Skeletal muscle satellite cell (primary cell): ENCODE measurements around the gene LDLR.
"Not testable (repeated sequence)": the region's sequence is repeated elsewhere in the genome, so short reads cannot be mapped to it uniquely, and the experiment has no call there.

Experiments used
- H3K27me3 ChIP-seq: 2 replicates; pipeline ENCODE4 v1.7.0; 2013; ENCODE audit warnings: low read length; ENCODE audit not compliant: control insufficient read depth, insufficient read depth
- H3K36me3 ChIP-seq: 2 replicates; pipeline ENCODE4 v1.7.0; 2013; ENCODE audit warnings: mild to moderate bottlenecking, control low read depth, low read length; ENCODE audit not compliant: insufficient read depth
- H3K4me1 ChIP-seq: 2 replicates; pipeline ENCODE4 v1.7.0; 2013; ENCODE audit warnings: low read length; ENCODE audit not compliant: control insufficient read depth, insufficient read depth
- H3K4me2 ChIP-seq: 2 replicates; pipeline ENCODE4 v1.7.0; 2013; ENCODE audit warnings: mild to moderate bottlenecking, low read length
- H3K4me3 ChIP-seq: 2 replicates; pipeline ENCODE4 v1.7.0; 2013; ENCODE audit warnings: low read length
- H3K9ac ChIP-seq: 2 replicates; pipeline ENCODE4 v1.7.0; 2013; ENCODE audit warnings: mild to moderate bottlenecking, low read depth, low read length, moderate library complexity
- H3K9me3 ChIP-seq: replicated peaks from 2 replicates; pipeline ENCODE4 v1.7.0; 2013; ENCODE audit warnings: mild to moderate bottlenecking, control low read depth, low read length

Gene LDLR

GRCh38 chr19:11168568-11168967, 79.3 kb downstream of the LDLR start:
- Histone ChIP-seq H3K36me3 (peaks cover 74% of the 10 kb centered on the region), H3K4me3 (no peak overlapping the region), H3K4me2 (peak overlapping the region; percentile 30), H3K4me1 (peaks cover 70% of the 10 kb centered on the region), H3K9me3 (no peaks in the 10 kb centered on the region), H3K9ac (peak overlapping the region; percentile 71), H3K27me3 (no peaks in the 10 kb centered on the region)

GRCh38 chr19:11169896-11170678, 80.8 kb downstream of the LDLR start:
- peak overlapping the region; percentile 50 for H3K9ac ChIP-seq
- no peaks in the 10 kb centered on the region for H3K9me3 ChIP-seq
- peaks cover 61% of the 10 kb centered on the region for H3K4me1 ChIP-seq
- peak overlapping the region; percentile 19 for H3K4me3 ChIP-seq
- H3K4me2 ChIP-seq, result peak overlapping the region; percentile 30
- no peaks in the 10 kb centered on the region for H3K27me3 ChIP-seq
- peaks cover 72% of the 10 kb centered on the region for H3K36me3 ChIP-seq

GRCh38 chr19:11171144-11171543, 81.9 kb downstream of the LDLR start:
- Histone ChIP-seq H3K36me3 (peaks cover 69% of the 10 kb centered on the region), H3K27me3 (no peaks in the 10 kb centered on the region), H3K9ac (peak overlapping the region; percentile 50), H3K4me3 (no peak overlapping the region), H3K9me3 (no peaks in the 10 kb centered on the region), H3K4me1 (peaks cover 50% of the 10 kb centered on the region), H3K4me2 (no peak overlapping the region)

- Histone ChIP-seq H3K36me3 (peaks cover 74% of the 10 kb centered on the region), H3K4me3 (no peak overlapping the region)
Measured at GRCh38 chr19:11172576-11172975, 83.3 kb downstream of the LDLR start.

GRCh38 chr19:11173516-11174155, 84.4 kb downstream of the LDLR start:
- Histone ChIP-seq H3K27me3 (no peaks in the 10 kb centered on the region), H3K4me2 (no peak overlapping the region), H3K9me3 (no peaks in the 10 kb centered on the region), H3K4me1 (peaks cover 35% of the 10 kb centered on the region), H3K9ac (no peak overlapping the region), H3K4me3 (no peak overlapping the region), H3K36me3 (peaks cover 76% of the 10 kb centered on the region)

More at GRCh38 chr19:11172576-11172975, 83.3 kb downstream of the LDLR start:
- no peak overlapping the region for H3K9ac ChIP-seq
- no peaks in the 10 kb centered on the region for H3K9me3 ChIP-seq
- no peaks in the 10 kb centered on the region for H3K27me3 ChIP-seq
- peaks cover 39% of the 10 kb centered on the region for H3K4me1 ChIP-seq
- H3K4me2 ChIP-seq, result no peak overlapping the region

GRCh38 chr19:11174336-11174735, 85.1 kb downstream of the LDLR start:
- Histone ChIP-seq H3K9ac (no peak overlapping the region), H3K27me3 (no peaks in the 10 kb centered on the region), H3K4me1 (peaks cover 35% of the 10 kb centered on the region), H3K4me2 (no peak overlapping the region), H3K9me3 (no peaks in the 10 kb centered on the region), H3K36me3 (peaks cover 77% of the 10 kb centered on the region), H3K4me3 (no peak overlapping the region)

- peaks cover 77% of the 10 kb centered on the region for H3K36me3 ChIP-seq
- H3K4me3 ChIP-seq, result no peak overlapping the region
- peaks cover 35% of the 10 kb centered on the region for H3K4me1 ChIP-seq
- H3K9me3 ChIP-seq, result no peaks in the 10 kb centered on the region
- no peak overlapping the region for H3K9ac ChIP-seq
- H3K4me2 ChIP-seq, result no peak overlapping the region
- no peaks in the 10 kb centered on the region for H3K27me3 ChIP-seq
Measured at GRCh38 chr19:11175920-11176319, 86.7 kb downstream of the LDLR start.

- Histone ChIP-seq H3K36me3 (peaks cover 73% of the 10 kb centered on the region), H3K9me3 (no peaks in the 10 kb centered on the region)
Measured at GRCh38 chr19:11176466-11177193, 87.4 kb downstream of the LDLR start.

GRCh38 chr19:11177592-11177991, 88.3 kb downstream of the LDLR start:
- no peak overlapping the region for H3K4me2 ChIP-seq
- H3K27me3 ChIP-seq, result no peaks in the 10 kb centered on the region
- H3K4me3 ChIP-seq, result no peak overlapping the region
- H3K9ac ChIP-seq, result no peak overlapping the region
- H3K36me3 ChIP-seq, result peaks cover 68% of the 10 kb centered on the region
- no peaks in the 10 kb centered on the region for H3K9me3 ChIP-seq
- peaks cover 32% of the 10 kb centered on the region for H3K4me1 ChIP-seq

More at GRCh38 chr19:11176466-11177193, 87.4 kb downstream of the LDLR start:
- Histone ChIP-seq H3K4me1 (peaks cover 36% of the 10 kb centered on the region), H3K27me3 (no peaks in the 10 kb centered on the region), H3K4me2 (no peak overlapping the region), H3K9ac (no peak overlapping the region), H3K4me3 (no peak overlapping the region)

GRCh38 chr19:11179145-11179465, 89.8 kb downstream of the LDLR start:
- Histone ChIP-seq H3K4me1 (peaks cover 32% of the 10 kb centered on the region), H3K36me3 (peaks cover 66% of the 10 kb centered on the region), H3K4me2 (peak overlapping the region; percentile 40)
- H3K9me3 ChIP-seq, H3K4me3 ChIP-seq, H3K9ac ChIP-seq, H3K27me3 ChIP-seq: not testable (repeated sequence)

- H3K9ac ChIP-seq, result peak overlapping the region; percentile 63
- no peak overlapping the region for H3K4me3 ChIP-seq
- peak overlapping the region; percentile 22 for H3K4me2 ChIP-seq
- H3K9me3 ChIP-seq, result no peaks in the 10 kb centered on the region
- no peaks in the 10 kb centered on the region for H3K27me3 ChIP-seq
- H3K36me3 ChIP-seq, result peaks cover 62% of the 10 kb centered on the region
- peaks cover 32% of the 10 kb centered on the region for H3K4me1 ChIP-seq
Measured at GRCh38 chr19:11179716-11180297, 90.5 kb downstream of the LDLR start.
